GM23248 (cell line): ENCODE data around the gene COL19A1. TPM values are rescaled to one million over a fixed set of nuclear protein-coding genes. Genes with fewer than 3 reads are reported as not detected.

ENCODE experiments used
- DNase-seq: peaks from one replicate; pipeline ENCODE4 v3.0.0-alpha.2; 2015
- H2AFZ ChIP-seq: fragments of 200-600 bp; sonication (generic); 2 replicates; pipeline ENCODE4 v1.6.1; 2016; ENCODE audit warnings: antibody characterized with exemption
- H3F3A ChIP-seq: fragments of 200-600 bp; sonication (generic); 2 replicates; pipeline ENCODE4 v1.6.1; 2016; ENCODE audit warnings: mild to moderate bottlenecking, antibody characterized with exemption, mixed run types; ENCODE audit not compliant: insufficient read depth
- H3K27ac ChIP-seq: fragments of 200-600 bp; sonication (generic); 2 replicates; pipeline ENCODE4 v1.5.1; 2016; ENCODE audit warnings: mild to moderate bottlenecking
- H3K27me3 ChIP-seq: fragments of 200-600 bp; sonication (generic); replicated peaks from 2 replicates; pipeline ENCODE4 v1.6.1; 2016; ENCODE audit warnings: mild to moderate bottlenecking; ENCODE audit not compliant: insufficient read depth
- H3K36me3 ChIP-seq: fragments of 200-600 bp; sonication (generic); 2 replicates; pipeline ENCODE4 v1.6.1; 2016; ENCODE audit warnings: low read depth, mild to moderate bottlenecking
- H3K4me1 ChIP-seq: fragments of 200-600 bp; sonication (generic); 2 replicates; pipeline ENCODE4 v1.6.1; 2016; ENCODE audit warnings: mild to moderate bottlenecking; ENCODE audit not compliant: insufficient read depth
- H3K4me2 ChIP-seq: fragments of 200-600 bp; sonication (generic); one replicate; pipeline ENCODE4 v1.6.1; 2016; ENCODE audit warnings: mild to moderate bottlenecking; ENCODE audit not compliant: unreplicated experiment
- H3K4me3 ChIP-seq: fragments of 200-600 bp; sonication (generic); 2 replicates; pipeline ENCODE4 v1.5.1; 2016; ENCODE audit warnings: mild to moderate bottlenecking
- H3K79me2 ChIP-seq: fragments of 200-600 bp; sonication (generic); 2 replicates; pipeline ENCODE4 v1.6.1; 2016; ENCODE audit warnings: mild to moderate bottlenecking; ENCODE audit not compliant: insufficient read depth
- H3K9ac ChIP-seq: fragments of 200-600 bp; sonication (generic); 2 replicates; pipeline ENCODE4 v1.6.1; 2016; ENCODE audit warnings: mild to moderate bottlenecking
- H3K9me2 ChIP-seq: fragments of 200-600 bp; sonication (generic); 2 replicates; pipeline ENCODE4 v1.6.1; 2016; ENCODE audit warnings: mixed run types, mild to moderate bottlenecking, moderate library complexity; ENCODE audit not compliant: insufficient read depth
- H3K9me3 ChIP-seq: fragments of 200-600 bp; sonication (generic); one replicate; pipeline ENCODE4 v1.6.1; 2017; ENCODE audit warnings: low read depth
- H4K20me1 ChIP-seq: fragments of 200-600 bp; sonication (generic); 2 replicates; pipeline ENCODE4 v1.6.0; 2016; ENCODE audit not compliant: insufficient read depth
- EZH2 ChIP-seq: fragments of 200-600 bp; sonication (generic); IDR thresholded peaks from 2 replicates; pipeline ENCODE4 v1.6.1; 2018; ENCODE audit warnings: antibody characterized with exemption, mild to moderate bottlenecking; ENCODE audit not compliant: insufficient read depth, poor library complexity, severe bottlenecking
- EZH2phosphoT487 ChIP-seq: fragments of 200-600 bp; sonication (generic); IDR thresholded peaks from 2 replicates; pipeline ENCODE4 v1.6.1; 2018; ENCODE audit warnings: antibody characterized with exemption, moderate library complexity, mild to moderate bottlenecking, low read depth; ENCODE audit not compliant: insufficient read depth
- WGBS, 2 experiments: methylation state at CpG; one replicate each; pipeline ENCODE4 v1.1.6; 2015 to 2017; ENCODE audit warnings: low lambda C conversion rate in 2 of 2, low coverage in 1 of 2; ENCODE audit errors: missing lambda C conversion rate in 2 of 2; 5-methylcytosine and 5-hydroxymethylcytosine counted together
- in situ Hi-C: fragments of 300-500 bp; cut with MboI; formaldehyde crosslinking; loops from 2 replicates; pipeline ENCODE4 v1.15.0; 2020
- polyA plus RNA-seq: library from polyadenylated mRNA; unstranded; fragments of >200 nt; fragmentation: Nextera tagmentation; extraction: Ambion mirVana; gene quantifications from 2 replicates; pipeline ENCODE4 v1.2.1, GENCODE V29; 2016
- total RNA-seq: library from RNA; depleted of rRNA; stranded (reverse); fragments of >200 nt; shearing (Covaris generic); gene quantifications from 2 replicates; pipeline ENCODE4 v1.2.3, GENCODE V29; 2014

Gene COL19A1
- total and polyA plus RNA-seq, 2 experiments from 2014 or later, result not detected

DNA sequence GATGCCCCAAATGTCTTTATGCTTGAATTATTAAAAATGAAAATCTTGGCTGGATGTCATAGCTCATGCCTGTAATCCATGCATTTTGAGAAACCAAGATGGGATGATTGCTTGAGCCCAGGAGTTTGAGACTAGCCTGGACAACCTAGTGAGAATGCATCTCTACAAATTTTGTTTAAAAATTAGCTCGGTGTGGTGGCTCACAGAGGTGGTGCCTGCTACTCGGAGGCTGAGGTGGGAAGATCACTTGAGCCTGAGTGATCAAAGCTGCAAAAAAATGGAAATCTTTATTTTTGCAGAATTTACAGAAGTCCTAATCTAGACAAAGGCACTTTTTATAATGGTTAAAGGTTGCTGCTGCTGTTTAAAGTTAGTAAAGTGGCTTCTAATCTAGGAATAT, 20.0 kb upstream of the COL19A1 start:
- Histone ChIP-seq H3F3A (no peaks in the 10 kb centered on the region), H3K79me2 (no peaks in the 10 kb centered on the region), H2AFZ (no peak overlapping the region), H3K9me2 (no peaks in the 10 kb centered on the region), H3K36me3 (no peaks in the 10 kb centered on the region), H4K20me1 (no peaks in the 10 kb centered on the region), H3K9me3 (no peaks in the 10 kb centered on the region), H3K4me1 (no peaks in the 10 kb centered on the region), H3K27ac (no peak overlapping the region), H3K27me3 (peaks cover 6% of the 10 kb centered on the region; the same call in 1 of the 2 replicates), H3K9ac (no peak overlapping the region), H3K4me2 (no peak overlapping the region), H3K4me3 (no peak overlapping the region)
- WGBS, 2 experiments, result 14 to 21% methylated on average over 2 of the region's 2 CpGs
- TF ChIP-seq EZH2phosphoT487 (no peak), EZH2 (no peak)
- in situ Hi-C loops, result no loop called here
- no peak for DNase-seq

DNA sequence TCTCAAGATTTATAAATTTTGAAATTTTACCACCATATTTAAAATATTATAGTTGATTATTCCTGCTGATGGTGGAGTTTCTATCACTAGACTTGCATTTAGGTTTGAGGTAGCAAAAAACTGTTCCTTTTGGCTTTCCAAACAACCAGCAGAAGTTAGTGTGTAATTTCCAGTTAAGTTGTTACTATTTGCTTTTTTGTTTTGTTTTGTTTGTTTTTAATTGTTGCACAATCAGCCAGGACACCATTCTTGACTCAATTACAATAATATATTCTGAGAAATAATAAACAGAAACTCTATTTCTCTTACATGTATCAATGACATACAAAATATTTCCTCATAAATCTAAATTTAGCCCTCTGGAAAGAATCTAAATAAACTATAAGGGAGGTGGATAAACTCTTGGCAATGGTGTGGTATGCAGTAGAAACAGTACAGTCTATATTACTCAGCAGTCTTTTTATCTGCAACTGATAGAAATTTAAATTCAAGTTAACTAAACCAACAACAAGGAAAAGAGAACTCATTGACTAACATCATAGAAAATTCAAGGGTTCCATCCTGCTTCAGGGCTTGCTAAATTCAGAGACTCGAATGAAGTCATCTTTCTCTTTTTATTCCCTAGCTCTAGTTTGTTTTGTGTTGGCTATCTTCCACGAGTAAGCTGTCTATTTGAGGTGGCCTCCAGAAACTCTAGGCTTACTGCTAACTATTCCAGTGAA, 19.4 kb upstream of the COL19A1 start:
- Histone ChIP-seq H3K36me3 (no peaks in the 10 kb centered on the region), H3K4me2 (no peak overlapping the region), H3K9ac (no peak overlapping the region), H3K79me2 (no peaks in the 10 kb centered on the region), H3F3A (no peaks in the 10 kb centered on the region), H3K9me2 (no peaks in the 10 kb centered on the region), H3K9me3 (no peaks in the 10 kb centered on the region), H2AFZ (no peak overlapping the region), H3K27me3 (peaks cover 6% of the 10 kb centered on the region; the same call in 1 of the 2 replicates), H3K4me3 (no peak overlapping the region), H3K27ac (no peak overlapping the region), H4K20me1 (no peaks in the 10 kb centered on the region), H3K4me1 (no peaks in the 10 kb centered on the region)
- 25 to 26% methylated on average over 2 of the region's 2 CpGs for WGBS, 2 experiments
- no peak for TF ChIP-seq EZH2phosphoT487
- no peak for TF ChIP-seq EZH2
- in situ Hi-C loops, result no loop called here
- no peak for DNase-seq

DNA sequence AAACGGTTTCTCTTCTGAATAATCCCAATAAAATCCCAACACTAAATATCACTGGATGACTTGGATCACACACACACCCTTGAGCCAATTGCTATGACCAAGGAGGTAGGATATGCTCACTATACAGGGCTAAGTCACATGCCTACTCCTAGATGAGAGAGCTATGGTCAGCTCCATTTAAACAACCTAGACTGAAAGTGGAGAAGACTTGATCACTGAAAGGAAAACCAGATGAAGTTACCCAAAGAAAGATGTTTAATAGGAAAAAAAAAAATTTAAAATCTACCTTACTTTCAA, 18.9 kb upstream of the COL19A1 start:
- no peak overlapping the region for H2AFZ ChIP-seq
- no peak overlapping the region for H3K9ac ChIP-seq
- TF ChIP-seq EZH2, result no peak
- TF ChIP-seq EZH2phosphoT487, result no peak
- in situ Hi-C loops, result no loop called here
- H3K9me2 ChIP-seq, result no peaks in the 10 kb centered on the region
- no peaks in the 10 kb centered on the region for H3K9me3 ChIP-seq
- H3K27me3 ChIP-seq, result peaks cover 6% of the 10 kb centered on the region; the same call in 1 of the 2 replicates
- no peak overlapping the region for H3K4me3 ChIP-seq
- no peaks in the 10 kb centered on the region for H3F3A ChIP-seq
- no peaks in the 10 kb centered on the region for H3K79me2 ChIP-seq
- H3K4me2 ChIP-seq, result no peak overlapping the region
- H3K4me1 ChIP-seq, result no peaks in the 10 kb centered on the region
- H4K20me1 ChIP-seq, result no peaks in the 10 kb centered on the region
- H3K27ac ChIP-seq, result no peak overlapping the region
- H3K36me3 ChIP-seq, result no peaks in the 10 kb centered on the region
- DNase-seq, result no peak
- WGBS, 2 experiments, result 32 to 45% methylated on average over 1 of the region's 1 CpG

DNA sequence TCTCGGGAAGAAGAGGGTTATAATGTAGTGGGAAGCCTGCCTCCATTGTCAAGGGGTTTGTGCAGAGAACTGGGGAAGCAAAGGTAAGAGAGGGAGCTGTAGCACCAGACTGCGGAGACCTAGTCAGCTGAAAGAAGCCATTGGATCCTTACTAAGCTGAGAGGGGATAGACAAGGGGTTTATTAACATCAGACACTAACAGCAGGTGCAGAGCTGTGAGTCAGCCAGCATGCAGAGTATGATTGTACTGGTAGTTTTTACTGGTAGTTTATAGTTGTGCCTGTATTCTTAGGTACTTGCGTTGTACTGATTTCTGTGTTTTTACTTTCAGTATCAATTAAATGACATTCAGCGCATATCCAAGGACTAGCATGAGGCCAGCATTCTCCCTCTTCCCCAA, 17.8 kb upstream of the COL19A1 start:
- no peaks in the 10 kb centered on the region for H3K79me2 ChIP-seq
- no peak for TF ChIP-seq EZH2phosphoT487
- no peak for TF ChIP-seq EZH2
- H3K4me2 ChIP-seq, result no peak overlapping the region
- H3K36me3 ChIP-seq, result no peaks in the 10 kb centered on the region
- H3K9me2 ChIP-seq, result no peaks in the 10 kb centered on the region
- H3K4me3 ChIP-seq, result no peak overlapping the region
- no peak for DNase-seq
- H3K4me1 ChIP-seq, result no peaks in the 10 kb centered on the region
- no peak overlapping the region for H3K27ac ChIP-seq
- H3K9me3 ChIP-seq, result no peaks in the 10 kb centered on the region
- H3K9ac ChIP-seq, result no peak overlapping the region
- in situ Hi-C loops, result no loop called here
- no peaks in the 10 kb centered on the region for H3F3A ChIP-seq
- no peaks in the 10 kb centered on the region for H4K20me1 ChIP-seq
- peaks cover 6% of the 10 kb centered on the region; the same call in 1 of the 2 replicates for H3K27me3 ChIP-seq
- WGBS, 2 experiments, result 74 to 77% methylated on average over 4 of the region's 4 CpGs
- no peak overlapping the region for H2AFZ ChIP-seq
